HepG2 (cell line): Measurements from ENCODE around the gene SRXN1. TPM values are rescaled to one million over a fixed set of nuclear protein-coding genes. Genes with fewer than 3 reads are reported as not detected.

ENCODE experiments used
- E2F1 ChIP-seq: sonication (generic); formaldehyde crosslinking; IDR thresholded peaks from 2 replicates; pipeline ENCODE4 v1.5.0; 2020; ENCODE audit warnings: missing genetic modification reagents
- FOXC1 ChIP-seq: sonication (generic); formaldehyde crosslinking; IDR thresholded peaks from 2 replicates; pipeline ENCODE4 v1.8.0; 2022; ENCODE audit warnings: mild to moderate bottlenecking, missing genetic modification reagents, borderline replicate concordance
- GMEB2 ChIP-seq: IDR thresholded peaks from 2 replicates; pipeline ENCODE4 v1.6.1; 2016; ENCODE audit warnings: missing biosample characterization, missing genetic modification reagents, low read depth
- IKZF4 ChIP-seq: sonication (generic); formaldehyde crosslinking; IDR thresholded peaks from 2 replicates; pipeline ENCODE4 v1.5.1; 2020; ENCODE audit warnings: borderline replicate concordance, mild to moderate bottlenecking, low read depth, missing genetic modification reagents; ENCODE audit errors: not compliant biosample characterization
- IRF2 ChIP-seq: IDR thresholded peaks from 2 replicates; pipeline ENCODE4 v1.6.1; 2018; ENCODE audit warnings: missing genetic modification reagents, missing compliant biosample characterization
- POLR2A ChIP-seq, 2 experiments: IDR thresholded peaks; 2 replicates each; pipeline ENCODE4 v1.6.1; 2011; ENCODE audit warnings: low read depth in 2 of 2, low read length in 2 of 2, mild to moderate bottlenecking in 1 of 2, moderate library complexity in 1 of 2; ENCODE audit not compliant: insufficient read depth in 1 of 2
- RNF2 ChIP-seq: fragments of 450-650 bp; conservative IDR thresholded peaks from 2 replicates; pipeline ENCODE4 v1.6.1; 2016; ENCODE audit warnings: low read depth
- SATB2 ChIP-seq: sonication (generic); formaldehyde crosslinking; IDR thresholded peaks from 2 replicates; pipeline ENCODE4 v1.5.0; 2020; ENCODE audit warnings: missing genetic modification reagents
- SNAI1 ChIP-seq: sonication (generic); formaldehyde crosslinking; IDR thresholded peaks from 2 replicates; pipeline ENCODE4 v1.5.0; 2020; ENCODE audit warnings: mild to moderate bottlenecking, missing genetic modification reagents, borderline replicate concordance
- ZBTB3 ChIP-seq: sonication (generic); formaldehyde crosslinking; IDR thresholded peaks from 2 replicates; pipeline ENCODE4 v1.4.0; 2020; ENCODE audit warnings: low read depth, mild to moderate bottlenecking, moderate library complexity, missing genetic modification reagents, borderline replicate concordance
- ZBTB43 ChIP-seq: sonication (generic); formaldehyde crosslinking; conservative IDR thresholded peaks from 2 replicates; pipeline ENCODE4 v1.4.0; 2020; ENCODE audit warnings: missing genetic modification reagents
- ZNF180 ChIP-seq: sonication (generic); formaldehyde crosslinking; IDR thresholded peaks from 2 replicates; pipeline ENCODE4 v1.4.0; 2020; ENCODE audit warnings: low read depth, missing genetic modification reagents, borderline replicate concordance
- ZNF280B ChIP-seq: sonication (generic); formaldehyde crosslinking; IDR thresholded peaks from 2 replicates; pipeline ENCODE4 v1.5.0; 2020; ENCODE audit warnings: missing genetic modification reagents, mild to moderate bottlenecking, borderline replicate concordance
- ZNF33A ChIP-seq: sonication (generic); formaldehyde crosslinking; IDR thresholded peaks from 2 replicates; pipeline ENCODE4 v1.5.1; 2020; ENCODE audit warnings: missing genetic modification reagents, mild to moderate bottlenecking, moderate library complexity, borderline replicate concordance
- ZNF44 ChIP-seq: sonication (generic); formaldehyde crosslinking; IDR thresholded peaks from 2 replicates; pipeline ENCODE4 v1.5.1; 2020; ENCODE audit warnings: mild to moderate bottlenecking, missing genetic modification reagents
- ZNF484 ChIP-seq: sonication (generic); formaldehyde crosslinking; IDR thresholded peaks from 2 replicates; pipeline ENCODE4 v1.5.1; 2020; ENCODE audit warnings: mild to moderate bottlenecking, low read depth, missing genetic modification reagents, borderline replicate concordance
- ZNF512 ChIP-seq: sonication (generic); formaldehyde crosslinking; IDR thresholded peaks from 2 replicates; pipeline ENCODE4 v1.4.0; 2020; ENCODE audit warnings: mild to moderate bottlenecking, missing genetic modification reagents
- ZNF580 ChIP-seq: IDR thresholded peaks from 2 replicates; pipeline ENCODE4 v1.6.1; 2016; ENCODE audit warnings: low read depth, borderline replicate concordance
- ZNF619 ChIP-seq: sonication (generic); formaldehyde crosslinking; IDR thresholded peaks from 2 replicates; pipeline ENCODE4 v1.4.0; 2020; ENCODE audit warnings: mild to moderate bottlenecking, missing genetic modification reagents
- ZNF713 ChIP-seq: sonication (generic); formaldehyde crosslinking; IDR thresholded peaks from 2 replicates; pipeline ENCODE4 v1.4.0; 2020; ENCODE audit warnings: mild to moderate bottlenecking, missing genetic modification reagents
- ZNF766 ChIP-seq: sonication (generic); formaldehyde crosslinking; IDR thresholded peaks from 2 replicates; pipeline ENCODE4 v1.5.0; 2020; ENCODE audit warnings: missing genetic modification reagents, borderline replicate concordance
- polyA plus RNA-seq, 8 experiments: library from polyadenylated mRNA; depleted of rRNA in 3 of 8; stranded (reverse) in 7 of 8; unstranded in 1 of 8; fragments of >200 nt; fragmentation: Illumina TruSeq in 4 of 8; extraction: Trizol in 4 of 8; gene quantifications; 2 replicates each; pipeline versions ENCODE4 v1.2.1 to v1.2.3, GENCODE V29; 2011 to 2016; ENCODE audit warnings: low read depth in 4 of 8, missing spikeins in 1 of 8, mixed read lengths in 1 of 8; ENCODE audit not compliant: insufficient read depth in 1 of 8
- total RNA-seq, 5 experiments: library from RNA; depleted of rRNA; stranded (reverse); fragments of >200 nt; fragmentation: Illumina TruSeq; extraction: Trizol; gene quantifications; 2 replicates each; pipeline ENCODE4 v1.2.3, GENCODE V29; 2016; ENCODE audit warnings: low read depth in 1 of 5

Gene SRXN1
- total and polyA plus RNA-seq, 2 of the 13 experiments (the other 11 are each of a cell fraction or from before 2014, with no cell fraction given), result 29.9 to 87.7 TPM

GRCh38 chr20:645318-646106, 7.5 kb downstream of the SRXN1 start (continued):
- TF ChIP-seq FOXC1 (CRISPR knock-in tag), result peak; percentile 26; the same call in 1 of the 2 replicates
- TF ChIP-seq ZNF766 (CRISPR knock-in tag), result peak; percentile 47; the same call in 1 of the 2 replicates
- peak; percentile 43 to 53; a peak in 2 of 4 replicates for TF ChIP-seq POLR2A (IDR thresholded peaks at IDR 0.05; ENCODE audit: insufficient read depth in 1 of 2, low read depth in 2 of 2, low read length in 2 of 2)
- TF ChIP-seq ZBTB43 (CRISPR knock-in tag), result peak; percentile 55; the same call in 1 of the 2 replicates
- TF ChIP-seq ZBTB3 (CRISPR knock-in tag), result peak; percentile 65; the same call in 1 of the 2 replicates
- TF ChIP-seq SATB2 (CRISPR knock-in tag), result no peak
- TF ChIP-seq ZNF33A (CRISPR knock-in tag), result 0 out of 2 replicates have a peak, but pooled peaks have one; percentile 29
- peak; percentile 34; the same call in 1 of the 2 replicates for TF ChIP-seq ZNF713 (CRISPR knock-in tag)
- no peak for TF ChIP-seq ZNF180 (CRISPR knock-in tag)
- TF ChIP-seq ZNF580 (CRISPR knock-in tag), result peak; percentile 92
- no peak for TF ChIP-seq ZNF512 (CRISPR knock-in tag)
- peak; percentile 85 for TF ChIP-seq IRF2 (CRISPR knock-in tag)
- 0 out of 2 replicates have a peak, but pooled peaks have one; percentile 67 for TF ChIP-seq ZNF44
- peak; percentile 88 for TF ChIP-seq SNAI1 (CRISPR knock-in tag)
- TF ChIP-seq ZNF280B, result peak; percentile 74
- TF ChIP-seq ZNF484 (CRISPR knock-in tag), result no peak
- peak; percentile 93 for TF ChIP-seq ZNF619
- peak; percentile 46 for TF ChIP-seq IKZF4 (CRISPR knock-in tag)
- TF ChIP-seq RNF2, result peak; percentile 54
- TF ChIP-seq E2F1 (CRISPR knock-in tag), result peak; percentile 82; the same call in 1 of the 2 replicates
- no peak for TF ChIP-seq GMEB2 (CRISPR knock-in tag)
